Muscle of arm (tissue), 12 donors: ENCODE results near the gene AGPAT3. TPM values are rescaled to one million over a fixed set of nuclear protein-coding genes. Genes with fewer than 3 reads are reported as not detected.

Experiments used
- DNase-seq: peaks from one replicate; pipeline ENCODE4 v3.0.0-alpha.2; 2013
- polyA plus RNA-seq, 12 donors: library from polyadenylated mRNA; unstranded; fragments of 120-200 nt; gene quantifications; one replicate each; pipeline ENCODE4 v1.2.1, GENCODE V29; 2013; ENCODE audit not compliant: insufficient read length in 12 of 12

The AGPAT3 gene
- polyA plus RNA-seq, 12 donors, result 24.1 to 37.3 (median 29.2) TPM; not detected in 1

DNA sequence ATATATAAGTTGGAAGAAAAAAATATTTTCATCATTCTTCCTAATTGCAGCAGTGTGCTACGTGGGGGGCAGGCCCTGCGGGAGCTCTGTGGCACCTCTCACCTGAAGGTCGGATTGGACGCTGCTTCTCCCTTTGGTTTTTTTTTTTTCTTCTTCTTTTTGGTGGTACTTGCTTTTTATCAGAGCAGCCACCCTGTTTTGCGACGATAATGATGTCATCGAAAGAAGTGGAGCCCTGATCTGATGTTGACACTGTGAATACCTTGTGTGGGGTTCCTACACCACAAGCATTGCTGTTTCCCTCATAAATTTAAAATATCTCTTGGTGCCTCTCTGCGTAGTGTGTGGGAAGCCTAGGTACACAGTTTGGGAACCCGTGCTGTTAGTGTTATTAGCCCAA lies 152.6 kb downstream of the AGPAT3 start:
- no peak for DNase-seq

DNA sequence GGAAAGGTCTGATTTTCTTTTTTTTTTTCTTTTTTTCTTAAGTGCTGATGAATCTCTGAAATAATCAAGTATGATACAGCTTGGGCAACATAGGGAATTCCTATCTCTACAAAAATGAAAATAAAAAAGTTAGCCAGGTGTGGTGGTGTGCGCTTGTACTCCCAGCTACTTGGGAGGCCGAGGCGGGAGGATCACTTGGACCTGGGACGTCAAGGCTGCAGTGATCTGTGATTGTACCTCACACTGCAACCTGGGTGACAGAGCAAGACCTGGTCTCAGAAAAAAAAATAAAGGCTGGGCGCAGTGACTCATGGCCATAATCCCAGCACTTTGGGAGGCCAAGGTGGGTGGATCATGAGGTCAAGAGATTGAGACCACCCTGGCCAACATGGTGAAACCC lies 153.1 kb downstream of the AGPAT3 start:
- no peak for DNase-seq

- DNase-seq, result no peak
Measured at GRCh38 chr21:44018813-44019567, 154.0 kb downstream of the AGPAT3 start.

- no peak for DNase-seq
Measured at GRCh38 chr21:44019568-44019958, 154.5 kb downstream of the AGPAT3 start.

- no peak for DNase-seq
Measured at GRCh38 chr21:44020551-44020950, 155.5 kb downstream of the AGPAT3 start.

GRCh38 chr21:44021064-44021463 lies 156.0 kb downstream of the AGPAT3 start:
- DNase-seq, result no peak

- DNase-seq, result no peak
Measured at GRCh38 chr21:44024257-44024656, 159.2 kb downstream of the AGPAT3 start.

- DNase-seq, result peak; percentile 66
Measured at GRCh38 chr21:44024887-44025353, 159.9 kb downstream of the AGPAT3 start.

GRCh38 chr21:44027607-44028286 lies 162.7 kb downstream of the AGPAT3 start:
- no peak for DNase-seq

GRCh38 chr21:44028287-44028659 lies 163.2 kb downstream of the AGPAT3 start:
- DNase-seq, result no peak

DNA sequence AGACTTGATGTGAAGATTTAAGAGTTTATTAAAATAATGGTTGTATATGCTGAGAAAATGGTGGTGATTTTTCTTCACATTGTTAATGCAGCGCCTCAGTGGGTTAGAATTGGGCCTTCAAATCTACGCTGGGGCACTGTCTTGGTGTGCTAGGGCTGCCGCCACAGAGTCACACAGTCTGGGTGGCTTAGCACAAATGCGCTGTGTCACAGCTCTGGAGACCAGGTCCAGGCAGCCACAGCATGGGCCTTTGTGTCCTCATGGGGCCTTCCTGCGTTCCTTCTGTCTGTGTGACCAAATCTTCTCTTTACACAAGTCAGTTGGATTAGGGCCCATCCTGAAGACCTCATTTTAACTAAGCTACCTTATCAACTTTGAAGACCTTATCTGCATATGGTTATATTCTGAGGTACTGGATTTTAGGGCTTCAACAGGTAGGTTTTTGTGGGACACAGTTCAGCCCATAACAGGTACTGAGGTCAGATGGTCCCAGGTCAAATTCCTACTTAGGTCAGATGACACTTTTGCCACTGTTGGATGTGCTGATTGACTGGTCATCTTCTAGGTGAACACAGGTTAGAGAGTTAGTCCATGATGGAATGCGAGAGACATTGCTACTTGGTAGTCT lies 164.6 kb downstream of the AGPAT3 start:
- no peak for DNase-seq

- DNase-seq, result no peak
Measured at GRCh38 chr21:44035244-44035643, 170.2 kb downstream of the AGPAT3 start.

Other genes starting within 250 kb of the AGPAT3 start
- gene HSF2BP, start 205.7 kb upstream of the AGPAT3 start, polyA plus RNA-seq, result 1 to 10 TPM in 1 of 12 donors, under 1 TPM in 9, not detected in 2; 0.20 to 1.5 (median 0.77) TPM
- 10 to 100 TPM in 11 of 12 donors, not detected in 1; 21.4 to 29.3 (median 25.0) TPM for gene RRP1B, start 205.7 kb upstream of the AGPAT3 start, polyA plus RNA-seq
- 10 to 100 TPM in 11 of 12 donors, not detected in 1; 18.4 to 33.2 (median 25.0) TPM for gene PDXK, start 146.1 kb upstream of the AGPAT3 start, polyA plus RNA-seq
- 10 to 100 TPM in 11 of 12 donors, not detected in 1; 15.5 to 44.9 (median 20.9) TPM for gene CSTB, start 88.9 kb upstream of the AGPAT3 start, polyA plus RNA-seq
- 10 to 100 TPM in 11 of 12 donors, not detected in 1; 14.4 to 32.8 (median 17.7) TPM for gene RRP1, start 75.6 kb upstream of the AGPAT3 start, polyA plus RNA-seq
- gene TRAPPC10, start 147.1 kb downstream of the AGPAT3 start, polyA plus RNA-seq, result 10 to 100 TPM in 11 of 12 donors, not detected in 1; 12.0 to 20.9 (median 15.9) TPM
- 10 to 100 TPM in 1 of 12 donors, 1 to 10 TPM in 9, not detected in 2; 1.6 to 10.3 (median 7.1) TPM for gene PWP2, start 242.2 kb downstream of the AGPAT3 start, polyA plus RNA-seq